T follicular helper cell (primary cell): Measurements from ENCODE around the gene ERICH3.

Experiments used
- DNase-seq: peaks from one replicate; pipeline ENCODE4 v3.0.0-alpha.2; 2020; ENCODE audit warnings: low read depth

The ERICH3 gene

DNA sequence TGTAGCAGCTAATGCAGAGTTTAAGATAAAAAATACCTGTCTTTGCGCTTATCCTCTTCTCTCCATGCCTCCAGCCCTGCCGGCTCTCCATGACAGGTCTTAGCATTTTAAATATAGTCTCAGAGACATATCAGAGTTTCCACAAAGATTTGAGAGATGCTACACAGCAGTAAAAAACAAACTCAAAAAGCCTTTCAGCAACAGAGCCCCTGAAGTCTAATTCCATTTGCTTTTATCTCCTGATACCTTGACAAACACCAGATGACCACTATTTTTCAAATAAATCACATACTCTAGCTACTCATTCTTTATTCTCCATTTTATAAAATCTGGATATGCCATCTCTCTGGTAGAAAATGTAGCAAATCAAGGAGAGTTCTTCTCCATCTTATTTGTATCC, 81.6 kb downstream of the ERICH3 start:
- no peak for DNase-seq

DNA sequence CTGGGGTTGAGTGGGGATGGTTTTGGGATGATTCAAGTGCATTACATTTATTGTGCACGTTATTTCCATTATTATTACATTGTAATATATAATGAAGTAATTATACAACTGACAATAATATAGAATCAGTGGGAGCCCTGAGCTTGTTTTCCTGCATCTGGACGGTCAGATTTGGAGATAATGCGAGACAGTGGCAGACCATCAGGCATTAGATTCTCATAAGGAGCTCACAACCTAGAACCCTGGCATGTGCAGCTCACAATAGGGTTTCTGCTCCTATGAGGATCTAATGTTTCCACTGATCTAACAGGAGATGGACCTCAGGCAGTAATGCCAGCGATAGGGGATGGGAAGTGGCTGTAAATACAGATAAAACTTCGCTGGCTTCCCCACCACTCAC, 83.3 kb downstream of the ERICH3 start:
- DNase-seq = no peak

DNA sequence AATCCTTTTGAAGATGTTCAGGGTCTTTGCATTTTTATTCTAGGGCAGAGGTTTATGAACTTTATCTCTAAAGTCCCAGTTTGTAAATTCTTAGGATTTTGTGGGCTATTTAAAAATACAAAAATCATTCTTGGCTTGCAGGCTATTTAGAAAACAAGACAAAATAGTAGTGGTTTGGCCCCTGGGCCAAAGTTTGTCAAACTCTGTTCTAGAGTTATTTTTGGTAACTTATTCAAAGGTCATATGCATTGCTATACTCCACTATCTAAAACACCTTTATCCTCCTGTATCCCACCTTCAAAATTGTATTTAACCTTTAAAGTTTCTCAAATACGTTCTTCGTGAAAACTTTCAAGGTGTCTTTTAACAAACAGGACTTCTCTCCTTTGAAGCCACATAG, 85.7 kb downstream of the ERICH3 start:
- DNase-seq = no peak

DNA sequence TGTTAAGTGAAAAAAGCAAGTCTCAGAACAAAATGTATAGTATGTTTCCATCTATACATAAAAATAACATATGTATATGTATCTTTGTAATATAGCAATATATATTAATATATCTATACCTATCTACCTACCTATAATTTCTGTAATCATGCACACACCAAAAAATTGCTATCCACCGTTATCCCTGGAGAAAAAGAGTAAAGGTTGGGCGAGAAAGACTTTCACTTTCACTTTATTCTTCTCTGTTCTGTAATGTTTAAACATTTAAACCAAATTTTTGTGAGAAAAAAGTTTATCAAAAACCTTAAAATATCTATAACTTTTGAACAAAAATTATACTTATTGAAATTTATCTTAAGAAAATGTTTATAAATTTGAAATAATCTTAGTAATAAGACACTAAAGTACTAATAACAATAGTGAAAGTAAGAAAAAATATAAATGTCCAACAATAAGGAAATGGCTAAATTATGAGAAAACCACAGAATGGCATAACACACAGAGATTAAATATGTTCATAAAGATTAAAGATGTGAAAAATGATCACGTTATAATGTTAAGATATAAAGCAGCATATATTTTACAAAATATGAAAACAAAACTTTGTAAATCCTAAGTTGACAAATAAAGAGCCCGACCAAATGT, 87.2 kb downstream of the ERICH3 start:
- DNase-seq = no peak

DNA sequence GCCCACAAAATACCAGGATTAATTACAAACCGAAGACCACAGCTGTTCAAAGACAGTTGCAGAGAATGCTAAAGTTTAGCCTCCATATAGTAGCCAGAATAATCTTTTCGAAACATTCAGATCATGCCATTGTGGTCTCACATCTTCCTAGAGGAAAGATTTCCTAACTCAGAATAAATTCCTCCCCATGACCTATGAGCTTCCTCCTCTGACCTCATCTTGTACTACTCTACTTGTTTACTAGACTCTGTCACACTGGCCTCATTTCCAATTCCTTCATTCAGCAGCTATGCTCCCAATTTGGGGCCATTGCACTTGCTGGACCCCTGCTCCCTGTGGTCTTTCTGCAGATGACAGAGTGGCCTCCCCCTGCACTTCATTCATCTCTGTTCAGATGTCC, 89.4 kb downstream of the ERICH3 start:
- DNase-seq = no peak

DNA sequence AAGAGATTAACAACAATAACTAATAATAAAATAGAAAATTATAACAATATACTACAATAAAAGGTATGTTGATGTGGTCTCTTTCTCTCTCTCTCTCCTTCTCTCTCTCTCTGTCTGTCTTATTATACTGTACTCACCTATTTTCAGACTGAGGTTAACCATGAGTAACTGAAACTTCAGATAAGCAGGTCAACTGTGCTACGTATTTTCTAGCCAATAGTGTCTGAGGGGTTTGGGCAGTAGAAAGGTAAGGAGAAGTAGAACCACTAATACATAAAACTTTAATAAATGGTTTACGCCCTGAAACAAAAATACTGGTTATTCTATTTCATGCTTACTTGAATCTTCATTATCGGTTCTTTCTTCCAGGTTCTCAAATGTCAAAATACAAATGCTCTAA, 90.2 kb downstream of the ERICH3 start:
- no peak for DNase-seq

DNA sequence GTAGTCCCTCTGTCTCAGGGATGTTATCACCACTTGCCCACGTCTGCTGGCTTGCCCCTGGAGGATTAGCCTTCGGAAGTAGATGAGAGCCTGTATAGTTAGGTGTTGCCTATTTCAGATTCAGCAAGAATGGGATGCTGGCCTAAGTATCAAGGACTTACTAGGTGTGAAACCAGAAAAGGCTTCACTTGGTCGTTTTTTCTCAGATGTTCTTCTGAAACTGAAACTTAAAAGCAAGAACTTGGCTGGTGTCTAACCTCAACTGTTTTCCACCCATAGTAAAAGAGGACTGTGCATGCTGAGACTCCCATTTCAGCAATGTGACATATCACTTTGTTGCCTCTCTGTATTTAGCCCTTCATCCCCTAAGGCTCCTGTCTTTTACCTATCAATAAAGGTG, 94.2 kb downstream of the ERICH3 start:
- no peak for DNase-seq

DNA sequence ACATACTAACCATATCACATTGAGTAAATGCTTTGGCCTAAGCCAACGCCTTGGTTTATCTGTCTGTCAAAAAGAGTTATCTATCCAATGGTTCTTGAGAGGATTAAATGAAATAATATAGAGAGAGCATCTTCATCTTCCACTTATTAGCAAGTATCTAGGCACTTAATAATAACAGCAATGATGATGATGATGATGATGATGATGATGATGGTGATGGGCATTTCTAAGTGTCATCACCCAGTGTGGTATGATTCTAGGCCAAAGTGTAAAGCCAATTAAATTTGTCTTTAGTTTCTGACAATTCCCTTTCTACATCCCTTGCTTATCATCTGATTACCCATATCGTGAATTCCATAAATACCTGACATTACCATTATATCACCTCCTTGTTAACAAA, 95.5 kb downstream of the ERICH3 start:
- no peak for DNase-seq

DNA sequence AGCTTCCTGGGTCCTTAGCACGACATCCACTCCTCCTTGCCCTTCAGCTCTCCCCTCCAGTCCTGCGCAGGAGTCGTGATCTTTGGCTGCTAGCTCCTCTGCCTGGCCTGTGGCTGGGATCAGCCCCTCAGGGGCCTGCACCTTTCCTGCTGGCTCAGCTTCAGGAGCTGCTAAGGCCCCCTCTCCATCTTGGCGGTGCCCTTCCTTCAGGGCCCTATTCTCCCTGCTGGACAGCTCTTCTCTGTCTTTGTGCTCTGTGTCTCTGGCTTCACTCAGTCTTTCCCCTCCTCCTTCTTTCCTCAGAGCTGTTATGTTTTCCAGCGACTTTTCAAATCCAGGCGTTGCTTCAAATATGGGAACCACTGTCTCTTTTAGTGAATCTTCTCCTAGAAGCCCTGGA, 101.7 kb downstream of the ERICH3 start:
- no peak for DNase-seq

GRCh38 chr1:74571493-74571800, 102.1 kb downstream of the ERICH3 start:
- DNase-seq = no peak

DNA sequence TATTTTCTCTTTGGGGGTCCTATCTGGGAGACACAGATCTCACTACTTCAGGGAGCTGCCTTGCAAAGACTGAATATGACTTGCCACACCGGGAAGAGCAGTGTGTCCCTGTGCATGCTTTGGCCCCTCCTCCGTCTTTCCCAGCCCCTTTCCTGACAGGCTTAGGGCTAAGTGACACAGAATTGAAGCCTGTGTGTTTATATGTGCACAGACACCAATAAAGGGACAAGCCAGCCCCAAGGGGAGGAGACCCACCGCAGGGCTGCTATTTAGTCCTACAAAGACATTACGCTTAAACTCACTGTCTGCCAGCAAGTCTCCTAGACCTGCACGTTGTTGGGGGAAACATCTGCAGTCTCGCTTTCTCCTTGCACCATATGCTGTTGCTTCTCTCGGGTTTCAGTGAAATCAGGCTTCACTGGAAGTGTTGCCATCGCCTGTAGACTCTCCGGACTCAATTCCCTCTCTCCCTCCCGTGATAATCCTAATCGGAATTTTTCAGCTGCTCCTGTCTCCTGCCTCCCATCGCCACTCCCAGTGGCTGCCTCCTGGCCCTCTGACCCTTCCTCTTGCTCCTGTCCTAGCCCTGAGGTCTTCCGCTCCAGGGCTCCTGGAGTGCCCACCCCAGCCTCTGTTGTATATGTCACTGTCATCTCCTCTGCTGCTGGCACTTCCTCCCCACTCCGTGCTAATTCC, 102.6 kb downstream of the ERICH3 start:
- no peak for DNase-seq

GRCh38 chr1:74549932-74550331, 123.7 kb downstream of the ERICH3 start:
- DNase-seq = no peak

DNA sequence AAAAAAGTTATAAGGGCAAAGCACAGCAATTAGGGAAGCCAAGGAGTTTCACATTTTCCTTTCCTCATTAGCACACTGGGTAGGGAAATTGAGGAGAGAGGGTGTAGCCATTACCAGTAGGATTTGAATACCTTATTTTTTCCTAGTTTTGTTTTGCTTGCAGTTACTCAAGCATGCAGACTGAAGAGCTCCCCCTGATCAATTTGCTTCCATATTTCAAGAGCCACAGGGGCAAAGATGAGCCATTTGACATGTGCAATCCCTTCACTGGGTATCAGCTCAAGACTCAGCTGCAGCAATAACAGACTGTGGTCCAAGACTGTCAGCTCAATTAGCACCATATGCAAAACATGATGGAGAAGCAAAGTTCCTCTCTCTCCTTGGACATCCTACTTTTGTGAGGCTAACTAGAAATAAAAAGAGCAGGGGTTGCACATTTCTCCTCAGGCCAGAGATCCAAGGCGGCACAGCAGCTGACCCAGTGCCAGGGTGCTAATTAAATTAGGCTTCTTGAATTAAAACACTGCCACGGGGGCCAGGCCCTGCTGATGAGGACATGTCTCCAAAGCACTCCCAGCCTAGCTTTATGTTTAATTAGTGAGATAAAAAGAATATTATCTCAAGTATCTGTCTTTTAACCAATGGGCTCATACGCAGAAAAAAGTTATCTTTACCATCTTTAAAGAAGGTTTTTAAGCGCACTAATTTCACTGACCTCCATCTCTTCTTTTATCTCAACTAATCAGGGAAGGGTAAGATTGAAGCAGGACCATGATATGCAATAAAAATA, 124.4 kb downstream of the ERICH3 start:
- no peak for DNase-seq

DNA sequence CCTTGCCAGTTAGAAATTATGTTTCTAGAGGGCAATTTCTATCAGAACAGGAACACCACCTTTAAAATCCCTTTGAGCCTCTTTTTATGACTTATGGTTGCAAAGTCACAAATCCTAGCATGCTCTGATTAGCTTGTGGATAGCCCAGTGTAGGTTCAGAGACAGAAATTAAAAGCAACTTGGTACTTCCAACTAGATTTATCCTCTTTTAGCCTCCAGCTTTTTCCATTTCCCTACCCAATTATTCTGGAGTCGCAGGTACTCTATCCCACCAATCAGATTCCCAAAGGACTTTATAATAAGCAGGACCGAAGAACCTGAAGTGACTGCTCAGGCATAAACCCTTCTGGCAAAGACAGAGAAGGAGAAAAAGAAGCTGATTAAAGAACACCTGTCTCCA, 127.8 kb downstream of the ERICH3 start:
- DNase-seq = no peak

- no peak for DNase-seq
Observed at GRCh38 chr1:74534241-74534640, 139.4 kb downstream of the ERICH3 start.

DNA sequence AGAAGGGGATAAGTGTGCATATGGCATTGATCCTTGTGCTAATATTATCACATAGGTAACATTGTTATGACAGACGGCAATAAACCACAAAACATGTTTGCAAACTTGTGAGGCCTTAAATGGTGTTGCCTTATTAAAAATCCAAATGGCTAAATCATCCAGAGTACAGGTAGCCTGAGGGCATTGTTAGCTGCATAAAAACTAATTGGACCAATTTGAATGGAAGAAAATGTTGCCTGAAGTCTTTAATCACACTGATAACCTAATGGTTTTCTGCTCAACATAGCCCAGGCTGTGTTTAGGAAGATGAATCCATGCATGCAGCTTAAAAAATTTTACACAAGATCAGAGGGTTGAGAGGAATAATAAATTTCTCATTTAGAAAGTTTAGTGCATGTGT, 141.8 kb downstream of the ERICH3 start:
- DNase-seq = no peak

DNA sequence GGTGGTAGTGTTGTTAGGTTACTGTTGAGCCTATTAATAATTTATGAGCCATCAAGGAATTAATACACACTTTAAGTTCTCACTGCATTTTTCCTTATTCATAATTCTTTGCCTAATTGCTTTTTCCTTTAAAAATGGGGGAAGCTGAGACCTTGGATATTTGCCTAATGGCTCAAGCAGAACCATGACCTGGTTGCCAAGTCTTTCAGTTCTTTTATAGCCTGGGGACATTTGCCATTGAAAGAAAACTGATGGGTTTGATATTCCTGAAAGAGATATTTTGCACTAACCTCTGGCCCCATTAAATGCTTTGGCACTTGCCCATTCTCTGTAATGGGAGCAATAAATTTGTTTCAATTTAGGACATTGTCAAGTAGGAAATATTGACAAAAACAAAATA, 142.7 kb downstream of the ERICH3 start:
- no peak for DNase-seq

DNA sequence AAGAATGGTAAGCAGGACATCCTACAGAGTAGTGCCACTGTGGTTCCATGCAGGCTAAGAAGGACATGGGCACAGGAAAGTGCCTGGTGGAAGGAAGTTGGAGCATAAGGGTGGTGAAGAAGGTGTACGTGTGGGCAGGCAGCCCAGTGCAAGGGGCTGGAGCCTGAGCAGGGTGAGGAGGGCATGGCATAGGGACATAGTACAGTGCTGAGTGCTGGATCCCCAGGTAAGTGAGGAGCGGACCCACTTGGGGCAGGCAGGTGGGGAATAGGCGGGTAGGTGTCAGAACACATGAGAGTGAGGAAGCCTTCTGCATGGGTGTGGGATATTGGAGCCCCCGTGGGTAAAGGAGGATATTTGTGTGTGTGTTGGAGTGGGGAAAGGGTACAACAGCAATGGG, 145.5 kb downstream of the ERICH3 start:
- DNase-seq = no peak

DNA sequence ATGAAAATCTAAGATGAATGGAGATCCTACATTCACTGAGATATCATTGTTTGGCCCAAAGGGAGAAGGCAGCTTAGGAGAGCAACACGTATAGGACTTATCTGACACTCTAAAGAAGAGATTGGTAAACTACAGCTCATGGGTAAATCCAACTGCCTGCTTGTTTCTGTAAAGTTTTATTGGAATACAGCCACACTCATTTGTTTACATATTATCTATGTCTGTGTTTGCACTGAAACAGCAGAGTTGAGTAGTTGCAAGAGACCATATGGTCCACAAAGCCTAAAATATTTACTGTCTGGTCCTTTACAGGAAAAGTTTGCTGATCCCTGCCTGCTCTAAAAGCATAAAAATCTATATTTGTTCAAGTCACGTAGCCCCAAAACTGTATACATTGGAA, 146.9 kb downstream of the ERICH3 start:
- no peak for DNase-seq

DNA sequence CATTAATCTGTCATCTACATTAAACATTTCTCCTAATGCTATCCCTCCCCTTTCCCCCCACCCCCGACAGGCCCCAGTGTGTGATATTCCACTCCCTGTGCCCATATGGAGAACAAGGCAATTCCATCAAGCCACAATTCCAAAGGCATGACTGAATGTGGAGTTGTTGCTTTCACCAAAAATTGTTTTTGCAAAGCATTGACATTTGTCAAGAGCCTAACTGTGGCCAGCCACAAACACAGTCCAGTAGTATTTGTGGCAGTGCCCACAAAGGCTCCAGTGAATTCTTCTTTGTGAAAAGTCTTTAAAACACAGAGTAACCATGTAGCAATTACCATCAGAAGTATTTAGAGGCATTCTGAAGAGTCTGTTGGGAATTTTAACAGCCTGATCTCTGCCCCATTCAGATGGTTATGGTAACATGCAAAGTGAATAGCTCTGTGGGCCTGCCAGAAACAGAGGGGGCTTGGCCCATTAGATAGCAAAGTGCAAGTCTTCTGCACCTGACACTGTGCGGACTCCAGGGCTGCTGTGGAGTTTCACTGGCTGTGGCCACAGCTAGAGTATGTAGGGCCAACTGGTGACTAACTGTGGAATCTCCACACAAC, 149.6 kb downstream of the ERICH3 start:
- no peak for DNase-seq

GRCh38 chr1:74522148-74522547, 151.4 kb downstream of the ERICH3 start:
- no peak for DNase-seq
